ENCODE data around the gene ACTC1. TPM values are rescaled to one million over a fixed set of nuclear protein-coding genes. Genes with fewer than 3 reads are reported as not detected.

The ACTC1 gene
- total RNA-seq, 1 donor from 2014 or later: 40.5 TPM

- no peak for DNase-seq (ENCODE audit: low spot score)
Observed at GRCh38 chr15:34799149-34800101, 4.1 kb upstream of the ACTC1 start.

- DNase-seq (ENCODE audit: low spot score): no peak
Observed at GRCh38 chr15:34796847-34797435, 1.6 kb upstream of the ACTC1 start.

GRCh38 chr15:34794590-34795206 lies 651 bp downstream of the ACTC1 start:
- no peak for DNase-seq (ENCODE audit: low spot score)

GRCh38 chr15:34793901-34794300 lies 1.4 kb downstream of the ACTC1 start:
- no peak for DNase-seq (ENCODE audit: low spot score)

- no peak for DNase-seq (ENCODE audit: low spot score)
Observed at GRCh38 chr15:34793071-34793470, 2.3 kb downstream of the ACTC1 start.

GRCh38 chr15:34791701-34792100 lies 3.6 kb downstream of the ACTC1 start:
- no peak for DNase-seq (ENCODE audit: low spot score)

GRCh38 chr15:34790121-34790520 lies 5.2 kb downstream of the ACTC1 start:
- no peak for DNase-seq (ENCODE audit: low spot score)

GRCh38 chr15:34789326-34789725 lies 6.0 kb downstream of the ACTC1 start:
- DNase-seq (ENCODE audit: low spot score): no peak

GRCh38 chr15:34786206-34786605 lies 9.1 kb downstream of the ACTC1 start:
- no peak for DNase-seq (ENCODE audit: low spot score)

GRCh38 chr15:34783991-34784390 lies 11.4 kb downstream of the ACTC1 start:
- DNase-seq (ENCODE audit: low spot score): no peak

- DNase-seq (ENCODE audit: low spot score): no peak
Observed at GRCh38 chr15:34783431-34783830, 11.9 kb downstream of the ACTC1 start.

- no peak for DNase-seq (ENCODE audit: low spot score)
Observed at GRCh38 chr15:34782901-34783300, 12.4 kb downstream of the ACTC1 start.

GRCh38 chr15:34780725-34781124 lies 14.6 kb downstream of the ACTC1 start:
- DNase-seq (ENCODE audit: low spot score): no peak

- DNase-seq (ENCODE audit: low spot score): no peak
Observed at GRCh38 chr15:34776606-34777105, 18.7 kb downstream of the ACTC1 start.

GRCh38 chr15:34773917-34774316 lies 21.4 kb downstream of the ACTC1 start:
- no peak for DNase-seq (ENCODE audit: low spot score)

GRCh38 chr15:34773013-34773412 lies 22.3 kb downstream of the ACTC1 start:
- DNase-seq (ENCODE audit: low spot score): no peak

- no peak for DNase-seq (ENCODE audit: low spot score)
Observed at GRCh38 chr15:34772312-34772711, 23.0 kb downstream of the ACTC1 start.

- DNase-seq (ENCODE audit: low spot score): no peak
Observed at GRCh38 chr15:34769711-34770110, 25.6 kb downstream of the ACTC1 start.

GRCh38 chr15:34768530-34768929 lies 26.8 kb downstream of the ACTC1 start:
- DNase-seq (ENCODE audit: low spot score): no peak

GRCh38 chr15:34765741-34766140 lies 29.6 kb downstream of the ACTC1 start:
- no peak for DNase-seq (ENCODE audit: low spot score)

- DNase-seq (ENCODE audit: low spot score): no peak
Observed at GRCh38 chr15:34760909-34761308, 34.4 kb downstream of the ACTC1 start.

- no peak for DNase-seq (ENCODE audit: low spot score)
Observed at GRCh38 chr15:34759992-34760391, 35.4 kb downstream of the ACTC1 start.

- DNase-seq (ENCODE audit: low spot score): no peak
Observed at GRCh38 chr15:34759347-34759746, 36.0 kb downstream of the ACTC1 start.

Data from mucosa of gallbladder (tissue), 1 donor.